ENCODE data around the gene GEMIN4.
A peak's percentile ranks its signal among the peaks of the same experiment; 100 is the strongest.
"Not testable (repeated sequence)": the region's sequence is repeated elsewhere in the genome, so short reads cannot be mapped to it uniquely, and the experiment has no call there.

The GEMIN4 gene

GRCh38 chr17:778096-778495 is 26.0 kb upstream of the GEMIN4 start:
- DNase-seq, result no peak

DNA sequence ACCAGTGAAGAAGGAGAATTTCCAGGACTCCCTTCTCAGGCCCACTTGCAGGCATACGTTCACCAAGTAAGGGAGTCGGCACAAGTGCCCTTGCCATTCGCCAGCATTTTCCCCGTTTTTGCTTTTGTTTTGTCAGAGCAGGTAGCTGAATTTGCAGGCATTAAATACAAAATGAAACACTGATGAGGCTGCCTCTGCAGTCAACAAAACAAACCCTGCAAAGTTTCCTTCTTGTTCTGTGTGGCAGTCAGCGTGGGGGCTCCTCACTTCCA is 22.2 kb upstream of the GEMIN4 start:
- no peak for DNase-seq

DNA sequence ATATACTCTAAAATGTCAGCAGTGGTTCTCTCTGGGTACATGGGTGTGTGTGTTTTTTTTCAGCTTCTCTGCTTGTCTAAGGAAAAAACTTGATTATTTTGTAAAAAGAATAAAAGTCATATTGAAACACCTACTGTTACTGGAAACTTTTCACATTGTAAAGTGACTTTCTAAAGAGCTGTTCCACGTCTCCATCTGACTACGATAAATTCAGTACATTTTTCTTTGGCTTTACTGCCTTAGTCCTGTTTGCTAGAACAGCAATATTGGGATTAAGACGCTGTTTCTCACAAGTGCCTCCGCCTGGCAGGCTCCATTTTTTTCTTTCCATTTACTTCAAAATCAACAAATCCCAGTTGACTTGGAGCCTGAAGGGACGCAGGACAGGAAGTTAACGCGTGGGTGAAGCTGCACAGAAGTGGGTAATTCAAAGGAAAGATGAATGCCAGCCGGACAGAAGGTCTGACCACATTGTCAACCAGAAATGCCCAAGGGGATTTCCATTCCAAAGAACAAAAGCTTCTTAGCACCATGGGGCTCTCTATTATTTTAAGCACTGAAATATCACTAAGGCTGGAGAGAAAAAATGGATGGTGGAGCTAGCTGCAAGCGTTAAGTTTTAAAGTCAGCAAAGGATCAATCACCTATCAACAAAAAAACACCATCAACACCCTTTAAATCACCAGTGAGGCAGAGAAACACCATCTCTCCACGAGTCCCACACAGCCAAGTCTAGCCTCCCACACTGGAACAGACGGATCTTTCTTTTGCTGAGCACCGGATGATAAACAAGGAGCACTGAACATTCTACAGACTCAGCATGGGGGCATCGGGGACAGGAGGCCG is 21.6 kb upstream of the GEMIN4 start:
- no peak for DNase-seq

GRCh38 chr17:773016-773415 is 21.0 kb upstream of the GEMIN4 start:
- no peak for DNase-seq

GRCh38 chr17:767076-767475 is 15.0 kb upstream of the GEMIN4 start:
- no peak for DNase-seq

GRCh38 chr17:760371-760770 is 8.3 kb upstream of the GEMIN4 start:
- DNase-seq, result no peak

GRCh38 chr17:759964-760363 is 7.9 kb upstream of the GEMIN4 start:
- DNase-seq, result no peak

GRCh38 chr17:756010-756567 is 4.0 kb upstream of the GEMIN4 start:
- not testable (repeated sequence) for DNase-seq

DNA sequence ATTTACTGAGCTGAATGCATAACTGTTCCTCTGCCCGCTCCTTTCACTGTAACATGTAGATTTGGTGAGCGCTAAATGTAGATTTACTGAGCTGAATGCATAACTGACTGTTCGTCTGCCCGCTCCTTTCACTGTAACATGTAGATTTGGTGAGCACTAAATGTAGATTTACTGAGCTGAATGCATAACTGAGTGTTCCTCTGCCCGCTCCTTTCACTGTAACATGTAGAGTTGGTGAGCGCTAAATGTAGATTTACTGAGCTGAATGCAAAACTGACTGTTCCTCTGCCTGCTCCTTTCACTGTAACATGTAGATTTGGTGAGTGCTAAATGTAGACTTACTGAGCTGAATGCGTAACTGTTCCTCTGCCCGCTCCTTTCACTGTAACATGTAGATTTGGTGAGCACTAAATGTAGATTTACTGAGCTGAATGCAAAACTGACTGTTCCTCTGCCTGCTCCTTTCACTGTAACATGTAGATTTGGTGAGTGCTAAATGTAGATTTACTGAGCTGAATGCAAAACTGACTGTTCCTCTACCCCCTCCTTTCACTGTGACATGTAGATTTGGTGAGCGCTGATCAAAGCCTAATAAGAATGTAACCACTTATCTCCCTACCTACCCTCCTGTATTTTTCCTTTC is 3.4 kb upstream of the GEMIN4 start:
- not testable (repeated sequence) for DNase-seq

GRCh38 chr17:753418-753817 is 1.4 kb upstream of the GEMIN4 start:
- DNase-seq, result no peak

DNA sequence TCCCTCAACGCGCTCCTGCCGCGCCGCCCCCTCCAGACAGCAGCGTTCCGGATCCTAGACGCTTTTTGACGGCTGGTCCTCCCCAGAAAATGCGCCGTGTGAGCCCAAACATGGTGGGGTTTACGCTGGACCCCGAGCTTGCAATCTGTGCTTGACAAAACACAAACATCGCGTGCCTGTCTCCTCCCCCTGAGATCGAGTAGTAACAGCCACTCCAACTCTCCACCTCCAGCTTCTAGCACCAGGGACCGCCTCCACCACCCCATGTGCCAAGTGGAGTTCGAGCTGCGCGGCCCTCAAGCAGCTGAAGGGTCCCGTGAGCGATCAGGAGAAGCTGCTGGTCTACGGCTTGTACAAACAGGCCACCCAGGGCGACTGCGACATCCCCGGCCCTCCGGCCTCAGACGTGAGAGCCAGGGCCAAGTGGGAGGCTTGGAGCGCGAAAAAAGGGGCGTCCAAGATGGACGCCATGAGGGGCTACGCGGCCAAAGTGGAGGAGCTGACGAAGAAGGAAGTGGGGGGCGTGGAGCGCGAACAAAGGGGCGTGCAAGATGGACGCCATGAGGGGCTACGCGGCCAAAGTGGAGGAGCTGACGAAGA is 656 bp upstream of the GEMIN4 start:
- DNase-seq, result peak; percentile 61

GRCh38 chr17:751269-752001 is 629 bp downstream of the GEMIN4 start:
- DNase-seq, result peak; percentile 36

GRCh38 chr17:750431-751037 is 1.5 kb downstream of the GEMIN4 start:
- DNase-seq, result peak; percentile 9

DNA sequence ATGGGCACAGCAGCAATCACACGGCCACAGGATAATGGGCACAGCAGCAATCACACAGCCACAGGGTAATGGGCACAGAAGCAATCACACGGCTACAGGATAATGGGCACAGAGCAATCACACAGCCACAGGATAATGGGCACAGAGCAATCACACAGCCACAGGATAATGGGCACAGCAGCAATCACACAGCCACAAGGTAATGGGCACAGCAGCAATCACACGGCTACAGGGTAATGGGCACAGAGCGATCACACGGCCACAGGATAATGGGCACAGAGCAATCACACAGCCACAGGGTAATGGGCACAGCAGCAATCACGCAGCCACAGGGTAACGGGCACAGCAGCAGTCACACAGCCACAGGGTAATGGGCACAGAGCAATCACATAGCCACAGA is 2.7 kb downstream of the GEMIN4 start:
- not testable (repeated sequence) for DNase-seq

- DNase-seq, result not testable (repeated sequence)
Measured at GRCh38 chr17:748604-749003, 3.5 kb downstream of the GEMIN4 start.

GRCh38 chr17:746783-747629 is 5.1 kb downstream of the GEMIN4 start:
- no peak for DNase-seq

GRCh38 chr17:746181-746580 is 5.9 kb downstream of the GEMIN4 start:
- DNase-seq, result no peak

DNA sequence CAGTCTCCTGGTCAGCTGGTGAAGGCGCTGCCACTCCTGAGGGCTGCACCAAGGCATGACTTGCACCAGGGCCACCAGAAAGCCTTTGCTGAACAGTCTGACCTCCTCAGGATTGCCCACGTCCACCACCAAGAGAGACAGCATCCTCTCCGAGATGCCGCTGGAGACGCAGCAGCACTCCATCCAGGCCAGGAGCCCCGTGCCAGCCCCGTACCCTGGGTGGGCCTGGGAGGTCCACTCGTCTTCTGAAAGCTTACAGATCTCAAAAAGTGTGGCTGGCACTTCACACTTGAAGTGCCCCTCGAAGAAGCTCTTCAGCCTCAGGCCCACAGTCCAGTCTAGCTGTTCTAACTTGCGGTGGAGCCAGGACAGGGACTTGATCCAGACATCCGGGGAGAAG is 6.7 kb downstream of the GEMIN4 start:
- DNase-seq, result no peak

DNA sequence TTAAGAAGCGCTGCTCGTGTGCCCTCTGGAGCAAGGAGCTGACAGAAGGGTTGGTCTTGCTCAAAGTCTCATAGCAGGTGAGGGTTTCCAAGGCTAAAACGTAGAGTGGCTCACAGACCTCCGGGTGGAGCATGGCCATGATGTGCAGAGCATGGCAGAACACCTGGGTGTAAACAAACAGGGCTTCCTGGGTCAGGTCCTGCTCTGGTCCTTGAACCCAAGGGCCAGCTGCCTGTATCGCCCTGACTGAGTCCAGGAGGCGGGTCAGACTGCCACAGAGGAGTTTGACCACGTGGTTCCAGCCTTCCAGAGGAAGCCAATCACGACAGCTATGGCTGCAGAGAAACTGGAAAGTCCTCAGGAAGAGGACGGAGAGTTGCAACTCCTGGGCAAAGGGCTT is 7.1 kb downstream of the GEMIN4 start:
- no peak for DNase-seq

GRCh38 chr17:743139-743538 is 8.9 kb downstream of the GEMIN4 start:
- no peak for DNase-seq

DNA sequence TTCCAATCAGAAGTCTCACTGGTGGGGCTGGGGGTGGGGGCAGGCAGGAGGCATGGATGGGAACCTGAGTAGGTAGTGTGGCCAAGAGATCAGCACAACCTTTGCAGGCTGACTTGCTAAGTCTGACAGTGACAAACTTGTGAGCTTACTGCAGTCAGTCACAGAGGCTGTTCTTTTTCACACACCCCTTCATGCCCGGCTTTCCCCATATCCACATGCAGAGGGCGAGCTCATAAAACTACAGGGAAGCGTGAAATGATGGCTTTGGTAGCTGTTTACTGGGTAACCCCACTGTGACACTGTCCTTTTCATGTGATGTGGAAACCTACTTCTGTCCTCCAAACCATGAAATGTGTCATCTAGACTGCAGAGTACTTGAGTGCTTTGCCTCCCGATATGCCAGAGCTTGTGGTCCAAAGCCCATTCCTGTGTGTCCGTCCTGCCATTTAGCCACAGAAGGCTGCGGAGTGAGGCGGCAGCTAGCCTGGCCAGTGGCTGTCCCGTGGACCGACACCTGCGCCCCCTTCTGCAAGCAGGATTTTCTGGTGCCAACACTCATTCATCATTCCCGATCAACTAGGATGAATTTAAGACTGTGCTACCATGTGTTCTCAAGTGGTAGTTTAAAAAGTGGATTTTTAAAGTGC is 9.8 kb downstream of the GEMIN4 start:
- no peak for DNase-seq
